COLO829 (cell line): ENCODE data around the gene LCE1C.

Experiments
- DNase-seq: peaks from one replicate; pipeline ENCODE4 v3.0.0; 2012; ENCODE audit warnings: low spot score

LCE1C gene

GRCh38 chr1:152806576-152806975, at the start of gene LCE1C:
Gene LCE1C, minus strand, starts transcription at chr1:152806651. Its CDS starts 1,173 bp downstream, at chr1:152805478.
- no peak for DNase-seq

- DNase-seq = no peak
Measured at GRCh38 chr1:152855661-152856060, 49.2 kb upstream of the LCE1C start.

GRCh38 chr1:152842556-152842955, 36.1 kb upstream of the LCE1C start, which contains the start of gene LCE6A:
Gene LCE6A, plus strand, starts transcription at chr1:152842856. Its CDS starts 665 bp downstream, at chr1:152843521.
- DNase-seq = no peak

DNA sequence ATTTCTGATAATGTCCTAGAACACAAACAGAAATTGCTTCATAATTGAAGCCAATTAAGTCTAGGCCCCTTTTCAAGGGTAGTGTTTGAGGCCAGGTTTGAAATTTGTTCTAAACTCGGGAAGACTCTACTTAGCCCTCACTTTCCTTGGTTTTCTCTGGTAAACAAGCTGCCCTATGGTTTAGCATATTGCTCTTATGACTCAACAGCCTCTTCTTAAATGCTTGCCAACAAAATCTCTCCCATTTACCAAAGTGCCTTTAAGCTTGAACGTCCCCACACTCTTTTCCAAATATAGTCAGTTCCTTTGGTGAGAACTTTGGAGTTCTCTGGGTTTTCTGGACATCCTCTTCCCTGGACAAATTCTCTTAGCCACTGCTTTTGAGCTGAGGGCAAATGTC, 30.4 kb upstream of the LCE1C start:
- DNase-seq = no peak

DNA sequence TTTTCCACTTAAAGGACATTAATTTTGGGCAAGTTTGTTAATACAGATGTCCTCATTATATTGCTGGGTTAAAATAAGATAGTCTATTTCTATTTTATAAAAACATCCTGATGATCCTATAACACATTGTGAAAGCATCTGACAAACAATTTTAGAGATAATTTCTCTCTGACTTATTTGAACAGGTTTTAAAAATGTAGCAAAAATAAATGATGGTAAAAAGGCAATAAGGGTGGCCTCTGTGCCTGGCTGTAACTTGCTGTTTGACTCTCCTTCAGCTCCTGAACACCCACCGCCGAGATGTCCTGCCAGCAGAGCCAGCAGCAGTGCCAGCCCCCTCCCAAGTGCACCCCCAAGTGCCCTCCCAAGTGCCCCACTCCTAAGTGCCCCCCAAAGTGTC, 20.7 kb upstream of the LCE1C start, which contains the start of gene LCE1A:
Gene LCE1A, plus strand, starts transcription at position 301 of the 400 bp plus-strand sequence. Its CDS starts 0 bp downstream, at position 301.
- no peak for DNase-seq

DNA sequence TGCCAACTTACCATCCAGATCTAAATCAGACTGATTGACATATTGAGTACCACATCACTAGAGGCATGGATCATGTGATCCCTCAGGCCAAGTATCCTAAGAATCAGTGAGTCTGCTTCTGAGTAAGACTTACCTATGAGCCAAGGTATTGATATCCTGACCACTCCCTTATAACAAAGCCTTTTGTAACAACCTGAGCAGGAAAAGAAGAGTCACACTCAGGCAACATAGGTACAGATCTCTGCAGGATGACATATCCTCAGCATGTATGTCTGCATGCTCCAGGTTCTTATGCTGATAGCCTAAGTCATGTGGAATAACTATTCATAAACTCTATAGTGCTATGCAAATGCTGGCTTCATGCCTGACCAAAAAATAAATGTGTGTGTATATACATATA, 18.5 kb upstream of the LCE1C start:
- no peak for DNase-seq

DNA sequence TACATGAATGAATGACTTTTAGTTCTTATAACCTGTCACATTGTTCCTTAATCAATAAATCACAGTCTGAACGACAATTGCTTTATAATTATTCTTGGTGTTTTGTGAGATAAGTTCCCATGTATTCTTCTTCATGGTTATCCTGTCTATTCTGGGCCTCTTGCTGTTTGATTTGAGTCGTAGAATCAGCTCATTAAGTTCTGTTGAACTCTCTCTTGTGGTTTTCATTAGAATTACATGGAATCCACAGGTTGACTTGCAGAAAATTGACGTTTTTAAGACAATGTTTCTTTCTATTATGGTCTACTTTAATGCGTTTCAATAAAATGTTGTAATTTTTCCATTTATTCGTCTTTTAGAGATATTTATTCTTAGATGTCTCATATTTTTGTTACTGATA, 16.8 kb upstream of the LCE1C start:
- DNase-seq = no peak

- DNase-seq = no peak
Measured at GRCh38 chr1:152817309-152817708, 10.9 kb upstream of the LCE1C start.

DNA sequence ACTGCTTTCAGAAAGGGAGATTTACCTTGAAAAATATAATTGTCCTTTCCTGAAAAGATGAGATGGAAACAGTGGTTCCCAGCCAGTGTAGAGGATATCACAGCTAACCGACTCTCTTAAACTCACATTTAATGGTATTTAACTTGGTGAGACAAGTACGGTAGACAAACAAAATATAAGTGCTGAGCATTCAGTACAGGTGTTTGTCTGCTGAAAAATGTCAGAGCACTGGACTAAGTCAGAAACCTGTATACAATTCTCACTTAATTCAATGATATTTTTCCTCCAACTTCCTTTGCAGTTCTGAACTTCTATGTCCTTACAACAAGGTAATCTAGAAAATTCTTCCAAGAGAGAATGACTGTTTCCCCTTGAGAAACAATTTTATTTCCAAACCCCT, 5.2 kb upstream of the LCE1C start, which contains the start of gene LCE1B:
Gene LCE1B, plus strand, starts transcription at position 301 of the 400 bp plus-strand sequence. CDS start 476 bp downstream, outside the sequence.
- no peak for DNase-seq

DNA sequence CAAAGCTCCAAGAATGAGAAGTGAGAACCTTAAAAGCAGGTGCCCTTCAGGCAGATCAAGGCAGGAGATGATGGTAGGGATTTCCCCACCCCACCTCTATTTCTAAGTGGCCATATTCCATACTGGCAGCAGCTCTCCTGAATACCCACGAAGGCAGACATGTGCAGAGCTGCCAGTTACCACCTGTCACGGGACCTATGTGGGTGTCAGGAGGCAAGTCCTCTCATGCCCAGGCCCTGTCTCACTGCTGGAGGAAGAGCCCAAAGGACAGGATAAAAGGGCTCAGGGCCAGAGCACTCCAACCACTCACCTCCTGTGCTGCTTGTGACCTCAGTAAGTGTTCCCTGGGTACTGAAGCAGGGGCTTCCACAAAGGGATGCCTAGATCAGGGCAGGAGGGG, 4.6 kb upstream of the LCE1C start:
- DNase-seq = no peak

- DNase-seq = no peak
Measured at GRCh38 chr1:152801333-152801732, 5.1 kb downstream of the LCE1C start.

GRCh38 chr1:152796421-152796820, 10.0 kb downstream of the LCE1C start, which contains the start of gene LCE1D:
Gene LCE1D, plus strand, starts transcription at chr1:152796721. Its CDS starts 1,074 bp downstream, at chr1:152797795.
- no peak for DNase-seq

- peak; percentile 38 for DNase-seq
Measured at GRCh38 chr1:152795686-152796085, 10.8 kb downstream of the LCE1C start.

DNA sequence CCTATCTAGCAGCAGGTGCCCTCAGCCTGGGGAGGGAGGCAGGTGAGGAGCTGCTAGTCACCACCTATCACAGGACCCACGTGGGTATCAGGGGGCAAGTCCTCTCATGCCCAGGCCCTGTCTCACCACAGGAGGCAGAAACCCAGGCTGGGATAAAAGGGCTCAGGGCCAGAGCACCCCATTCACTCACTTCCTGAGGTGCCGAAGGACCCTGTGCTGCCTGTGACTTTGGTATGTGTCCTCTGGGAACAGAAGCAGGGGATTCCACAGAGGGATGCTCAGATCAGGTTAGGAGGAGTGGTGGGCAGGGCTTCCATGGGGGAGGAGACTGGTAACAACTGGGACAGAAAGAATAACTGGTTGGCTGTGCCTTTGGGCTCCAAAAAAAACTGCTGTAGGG, 20.4 kb downstream of the LCE1C start, which contains the start of gene LCE1E:
Gene LCE1E, plus strand, starts transcription at position 181 of the 400 bp plus-strand sequence. CDS start 1,043 bp downstream, outside the sequence.
- no peak for DNase-seq

GRCh38 chr1:152783095-152783494, 23.4 kb downstream of the LCE1C start:
- DNase-seq = no peak

DNA sequence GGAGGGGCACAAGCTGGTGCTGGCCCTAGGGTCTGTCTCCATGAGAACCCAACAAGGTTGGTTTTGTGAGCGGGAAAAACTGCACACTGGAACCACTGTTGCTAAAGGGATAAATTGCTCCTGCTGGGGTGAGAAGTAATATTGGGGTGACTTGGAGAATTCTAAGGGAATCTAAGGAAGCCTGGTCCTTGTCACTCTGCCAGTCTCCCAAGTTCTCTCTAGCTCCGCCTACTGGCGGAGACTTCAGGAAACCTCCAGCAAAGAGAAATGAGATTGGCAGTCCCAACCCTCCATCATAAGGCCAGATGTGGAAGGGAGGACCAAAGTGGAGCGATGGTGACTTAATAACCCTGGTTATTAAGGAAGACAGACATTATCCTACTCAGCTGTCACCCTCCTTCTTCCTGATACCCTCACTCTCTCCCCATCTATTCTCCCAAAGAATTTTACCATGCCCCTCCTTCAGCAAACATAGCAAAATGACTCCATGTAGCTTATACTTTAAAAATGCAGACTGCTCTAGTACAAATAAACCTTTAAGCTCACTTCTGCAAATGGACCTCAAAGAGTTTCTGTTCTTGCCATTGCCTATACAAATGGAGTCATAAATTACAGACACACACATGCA, 28.8 kb downstream of the LCE1C start:
- DNase-seq = peak; percentile 54

- DNase-seq = no peak
Measured at GRCh38 chr1:152776361-152776760, 30.1 kb downstream of the LCE1C start.

GRCh38 chr1:152774875-152775274, 31.6 kb downstream of the LCE1C start, which contains the start of gene LCE1F:
Gene LCE1F, plus strand, starts transcription at chr1:152775140. Its CDS starts 1,232 bp downstream, at chr1:152776372.
- no peak for DNase-seq

DNA sequence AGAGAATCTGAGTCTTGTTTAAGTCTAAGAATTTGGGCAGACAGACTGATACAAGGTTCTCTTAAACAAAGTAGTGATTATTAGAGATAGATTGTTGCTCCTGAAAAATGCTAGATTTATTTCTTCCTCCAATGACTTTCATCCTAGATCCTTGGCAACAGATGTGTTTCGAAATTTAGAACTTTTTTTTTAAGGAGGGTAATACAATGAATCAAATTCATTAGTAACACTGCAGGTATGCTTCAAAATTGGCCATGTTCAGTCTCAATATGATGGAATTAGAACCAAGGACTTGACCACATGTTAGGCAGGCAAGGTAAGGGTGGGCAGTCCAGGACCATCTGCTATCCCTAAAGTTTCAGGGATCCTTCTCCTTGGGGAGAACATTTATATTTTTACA, 36.0 kb downstream of the LCE1C start:
- no peak for DNase-seq

DNA sequence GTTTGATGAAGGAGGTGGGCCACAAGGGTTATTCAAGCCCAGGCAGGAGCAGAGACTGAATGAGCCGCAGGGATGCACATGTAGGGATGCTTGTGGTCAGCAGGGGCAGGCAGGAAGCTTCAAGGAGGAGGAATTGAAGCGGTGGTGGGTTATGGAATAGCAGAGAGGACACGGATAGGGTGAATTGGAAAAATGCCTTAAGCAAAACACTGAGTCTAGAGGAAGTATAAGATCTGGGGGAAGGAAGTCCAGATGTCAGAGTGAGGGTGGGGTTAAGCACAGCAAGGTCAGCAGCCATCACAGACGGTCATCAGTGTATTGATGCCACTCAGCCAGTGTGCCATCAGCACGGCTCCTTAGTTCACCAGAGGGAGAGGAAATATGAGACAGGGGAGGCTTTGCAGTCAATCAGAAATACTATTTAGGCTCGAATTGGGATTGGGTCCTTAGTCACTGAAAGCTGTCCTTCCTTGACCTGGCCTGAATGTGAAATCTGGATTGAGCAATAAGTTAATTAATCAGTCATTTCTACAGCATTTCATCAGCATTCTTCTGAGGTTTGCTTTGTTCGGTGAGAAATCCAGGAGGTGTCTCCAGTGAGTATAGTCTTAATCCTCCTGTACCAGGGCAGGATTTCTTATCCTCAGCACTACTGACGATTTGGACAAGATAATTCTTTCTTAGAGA, 37.5 kb downstream of the LCE1C start:
- DNase-seq = no peak

DNA sequence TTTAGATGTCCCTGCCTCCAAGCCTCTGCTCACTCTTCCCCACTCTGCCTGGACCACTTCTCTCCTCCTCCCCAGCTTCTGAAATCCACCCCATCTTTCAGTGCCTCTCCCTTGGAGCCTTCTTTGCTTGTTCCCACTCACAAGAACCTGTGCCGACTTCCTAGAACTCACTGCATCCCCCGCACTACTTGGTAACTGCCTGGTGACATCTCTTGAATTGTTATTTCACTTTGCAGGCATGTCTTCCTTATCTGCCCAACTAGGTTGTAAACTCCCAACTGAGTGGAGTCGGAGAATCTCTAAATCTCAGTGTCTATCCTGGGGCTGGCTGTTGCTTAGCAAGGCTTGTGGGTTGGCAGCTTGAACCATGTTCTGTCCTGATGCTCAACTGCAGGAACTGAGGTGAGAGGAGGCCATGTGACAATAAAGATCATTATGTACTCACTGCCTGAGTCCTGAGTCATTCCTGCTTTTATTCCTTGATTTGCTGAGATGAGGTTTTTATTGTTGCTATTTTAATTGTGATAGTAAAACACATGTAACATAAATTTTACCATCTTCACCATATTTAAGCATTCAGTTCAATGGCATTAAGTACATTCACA, 44.7 kb downstream of the LCE1C start:
- DNase-seq = no peak

DNA sequence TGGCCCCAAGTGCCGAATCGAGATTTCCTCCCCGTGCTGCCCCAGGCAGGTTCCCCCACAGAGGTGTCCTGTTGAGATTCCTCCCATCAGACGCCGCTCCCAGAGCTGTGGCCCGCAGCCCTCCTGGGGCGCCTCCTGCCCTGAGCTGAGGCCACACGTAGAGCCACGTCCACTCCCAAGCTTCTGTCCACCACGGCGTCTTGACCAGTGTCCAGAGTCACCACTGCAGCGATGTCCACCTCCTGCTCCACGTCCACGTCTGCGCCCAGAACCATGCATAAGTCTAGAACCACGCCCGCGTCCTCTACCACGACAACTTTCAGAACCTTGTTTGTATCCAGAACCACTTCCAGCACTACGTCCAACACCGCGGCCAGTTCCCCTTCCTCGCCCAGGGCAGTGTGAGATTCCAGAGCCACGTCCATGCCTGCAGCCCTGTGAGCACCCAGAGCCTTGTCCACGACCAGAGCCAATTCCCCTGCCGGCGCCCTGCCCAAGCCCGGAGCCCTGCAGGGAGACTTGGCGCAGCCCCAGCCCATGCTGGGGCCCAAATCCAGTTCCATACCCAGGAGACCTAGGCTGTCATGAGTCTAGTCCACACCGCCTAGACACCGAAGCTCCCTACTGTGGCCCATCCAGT, 45.8 kb downstream of the LCE1C start:
- no peak for DNase-seq
